GM18873 (cell line): ENCODE measurements around the gene HOXB5.

Experiments used
- ATAC-seq: cut with Tn5 transposase; IDR thresholded peaks from one replicate; pipeline ENCODE4 v1.9.1; 2021; ENCODE audit warnings: mild to moderate bottlenecking, moderate library complexity, moderate number of reproducible peaks; ENCODE audit not compliant: unreplicated experiment, low FRiP score

The HOXB5 gene

GRCh38 chr17:48551596-48552465 is 41.7 kb downstream of the HOXB5 start:
- ATAC-seq = no peak

GRCh38 chr17:48551214-48551555 is 42.4 kb downstream of the HOXB5 start:
- ATAC-seq = no peak

GRCh38 chr17:48550502-48551213 is 42.9 kb downstream of the HOXB5 start:
- ATAC-seq = no peak

GRCh38 chr17:48549914-48550501 is 43.6 kb downstream of the HOXB5 start:
- no peak for ATAC-seq

GRCh38 chr17:48549281-48549630 is 44.3 kb downstream of the HOXB5 start:
- ATAC-seq = no peak

- ATAC-seq = no peak
Observed at GRCh38 chr17:48548523-48549280, 44.9 kb downstream of the HOXB5 start.

GRCh38 chr17:48547808-48548522 is 45.6 kb downstream of the HOXB5 start:
- ATAC-seq = no peak

GRCh38 chr17:48546924-48547807 is 46.4 kb downstream of the HOXB5 start:
- ATAC-seq = no peak

- ATAC-seq = no peak
Observed at GRCh38 chr17:48546137-48546923, 47.2 kb downstream of the HOXB5 start.

GRCh38 chr17:48545539-48545938 is 48.0 kb downstream of the HOXB5 start:
- ATAC-seq = no peak

- ATAC-seq = no peak
Observed at GRCh38 chr17:48545022-48545375, 48.6 kb downstream of the HOXB5 start, which contains the start of gene HOXB2. Gene HOXB2 (minus strand): TSS chr17:48545109. CDS start chr17:48544911, 198 bp downstream.

GRCh38 chr17:48544349-48545021 is 49.1 kb downstream of the HOXB5 start:
- ATAC-seq = no peak

- no peak for ATAC-seq
Observed at GRCh38 chr17:48543854-48544348, 49.7 kb downstream of the HOXB5 start.

GRCh38 chr17:48543107-48543853 is 50.3 kb downstream of the HOXB5 start:
- no peak for ATAC-seq

GRCh38 chr17:48542698-48543106 is 50.9 kb downstream of the HOXB5 start:
- ATAC-seq = no peak

GRCh38 chr17:48542114-48542656 is 51.4 kb downstream of the HOXB5 start:
- ATAC-seq = no peak
